Uterus (tissue), 2 donors: ENCODE data around the gene SMARCE1.

Source experiments
- POLR2A ChIP-seq, 2 donors: fragments of 450-650 bp; IDR thresholded peaks; one replicate each; pipeline ENCODE4 v1.6.1; 2016; ENCODE audit warnings: antibody characterized with exemption in 2 of 2, mild to moderate bottlenecking in 1 of 2, moderate library complexity in 1 of 2
- TF ChIP-seq, protein P1 (sequence below), 4 experiments: fragments of 200-600 bp in 2 of 4; fragments of 450-650 bp in 2 of 4; sonication (generic) in 2 of 4; IDR thresholded peaks; one replicate each; pipeline ENCODE4 v1.5.1; 2016 to 2019; ENCODE audit warnings: antibody characterized with exemption in 4 of 4, mild to moderate bottlenecking in 2 of 4, moderate library complexity in 1 of 4

DNA sequence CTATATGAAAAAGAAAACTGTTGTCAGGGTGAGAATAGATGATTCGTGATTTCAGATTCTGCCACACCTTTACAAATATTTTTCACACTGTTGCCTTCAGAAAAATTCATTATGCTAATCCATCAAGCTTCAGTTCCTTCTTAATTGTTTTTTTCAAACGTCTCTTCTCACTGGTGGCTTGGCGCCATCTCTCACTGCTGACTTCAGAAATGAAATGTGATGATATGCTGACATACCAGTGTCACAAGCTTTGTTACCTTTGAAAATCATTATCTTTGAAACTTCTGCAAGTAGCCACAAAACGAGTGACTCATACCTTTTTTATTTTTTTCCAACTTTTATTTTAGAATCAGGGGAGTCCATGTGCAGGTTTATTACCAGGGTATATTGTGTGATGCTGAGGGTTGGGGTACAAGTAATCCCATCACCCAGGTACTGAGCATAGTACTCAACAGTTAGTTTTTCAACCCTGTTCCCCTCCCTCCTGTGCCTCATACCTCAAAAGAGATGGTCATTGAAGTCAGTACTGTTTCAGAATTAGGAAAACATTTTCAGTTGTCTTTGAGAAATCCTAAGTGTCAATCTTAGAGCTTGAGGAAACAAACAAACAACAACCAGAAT, 31.4 kb upstream of the SMARCE1 start:
- TF ChIP-seq, protein P1, sequence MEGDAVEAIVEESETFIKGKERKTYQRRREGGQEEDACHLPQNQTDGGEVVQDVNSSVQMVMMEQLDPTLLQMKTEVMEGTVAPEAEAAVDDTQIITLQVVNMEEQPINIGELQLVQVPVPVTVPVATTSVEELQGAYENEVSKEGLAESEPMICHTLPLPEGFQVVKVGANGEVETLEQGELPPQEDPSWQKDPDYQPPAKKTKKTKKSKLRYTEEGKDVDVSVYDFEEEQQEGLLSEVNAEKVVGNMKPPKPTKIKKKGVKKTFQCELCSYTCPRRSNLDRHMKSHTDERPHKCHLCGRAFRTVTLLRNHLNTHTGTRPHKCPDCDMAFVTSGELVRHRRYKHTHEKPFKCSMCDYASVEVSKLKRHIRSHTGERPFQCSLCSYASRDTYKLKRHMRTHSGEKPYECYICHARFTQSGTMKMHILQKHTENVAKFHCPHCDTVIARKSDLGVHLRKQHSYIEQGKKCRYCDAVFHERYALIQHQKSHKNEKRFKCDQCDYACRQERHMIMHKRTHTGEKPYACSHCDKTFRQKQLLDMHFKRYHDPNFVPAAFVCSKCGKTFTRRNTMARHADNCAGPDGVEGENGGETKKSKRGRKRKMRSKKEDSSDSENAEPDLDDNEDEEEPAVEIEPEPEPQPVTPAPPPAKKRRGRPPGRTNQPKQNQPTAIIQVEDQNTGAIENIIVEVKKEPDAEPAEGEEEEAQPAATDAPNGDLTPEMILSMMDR (IDR thresholded peaks at IDR 0.05), result no peak
- TF ChIP-seq POLR2A (IDR thresholded peaks at IDR 0.05), result no peak
